Activated T-cell treated with anti-CD3 and anti-CD28 coated beads for 24 hours (primary cell): ENCODE data around the gene AGBL4.
"Not testable (repeated sequence)": the region's sequence is repeated elsewhere in the genome, so short reads cannot be mapped to it uniquely, and the experiment has no call there.

ENCODE experiments used
- DNase-seq: peaks from one replicate; pipeline ENCODE4 v3.0.0-alpha.2; 2020; ENCODE audit warnings: low read depth

The AGBL4 gene

GRCh38 chr1:49424782-49425181 is 599.0 kb downstream of the AGBL4 start:
- no peak for DNase-seq

GRCh38 chr1:49416758-49417157 is 607.0 kb downstream of the AGBL4 start:
- no peak for DNase-seq

- DNase-seq = no peak
Measured at GRCh38 chr1:49408346-49408745, 615.4 kb downstream of the AGBL4 start.

- no peak for DNase-seq
Measured at GRCh38 chr1:49397086-49397485, 626.7 kb downstream of the AGBL4 start.

GRCh38 chr1:49394200-49394599 is 629.6 kb downstream of the AGBL4 start:
- no peak for DNase-seq

- DNase-seq = no peak
Measured at GRCh38 chr1:49389699-49390098, 634.1 kb downstream of the AGBL4 start.

GRCh38 chr1:49364676-49365075 is 659.1 kb downstream of the AGBL4 start:
- no peak for DNase-seq

GRCh38 chr1:49363628-49364027 is 660.1 kb downstream of the AGBL4 start:
- no peak for DNase-seq

GRCh38 chr1:49358036-49358435 is 665.7 kb downstream of the AGBL4 start:
- DNase-seq = no peak

- no peak for DNase-seq
Measured at GRCh38 chr1:49356594-49356993, 667.2 kb downstream of the AGBL4 start.

- DNase-seq = no peak
Measured at GRCh38 chr1:49351768-49352167, 672.0 kb downstream of the AGBL4 start.

GRCh38 chr1:49346767-49347349 is 676.9 kb downstream of the AGBL4 start:
- DNase-seq = no peak

- no peak for DNase-seq
Measured at GRCh38 chr1:49340576-49340975, 683.2 kb downstream of the AGBL4 start.

GRCh38 chr1:49339043-49339442 is 684.7 kb downstream of the AGBL4 start:
- DNase-seq = no peak

GRCh38 chr1:49337251-49337650 is 686.5 kb downstream of the AGBL4 start:
- DNase-seq = no peak

GRCh38 chr1:49333906-49334305 is 689.8 kb downstream of the AGBL4 start:
- no peak for DNase-seq

- DNase-seq = no peak
Measured at GRCh38 chr1:49331066-49331852, 692.5 kb downstream of the AGBL4 start.

- no peak for DNase-seq
Measured at GRCh38 chr1:49323925-49324540, 699.7 kb downstream of the AGBL4 start.

- not testable (repeated sequence) for DNase-seq
Measured at GRCh38 chr1:49320493-49320892, 703.3 kb downstream of the AGBL4 start.

GRCh38 chr1:49319426-49319963 is 704.3 kb downstream of the AGBL4 start:
- DNase-seq = no peak

GRCh38 chr1:49318218-49318617 is 705.5 kb downstream of the AGBL4 start:
- DNase-seq = no peak

GRCh38 chr1:49307457-49307856 is 716.3 kb downstream of the AGBL4 start:
- no peak for DNase-seq

GRCh38 chr1:49306507-49307070 is 717.2 kb downstream of the AGBL4 start:
- no peak for DNase-seq
